Skeletal muscle cell (primary cell): ENCODE measurements around the gene HCFC1.

Experiments
- DNase-seq: peaks from one replicate; pipeline ENCODE4 v3.0.0-alpha.2; 2010; ENCODE audit warnings: low read depth
- H3K4me3 ChIP-seq: 2 replicates; pipeline ENCODE4 v1.5.1; 2011; ENCODE audit warnings: low read depth, mild to moderate bottlenecking, control low read depth, low read length, moderate library complexity

Gene HCFC1

GRCh38 chrX:153963546-153963945 lies 8.1 kb downstream of the HCFC1 start:
- no peak overlapping the region for H3K4me3 ChIP-seq
- no peak for DNase-seq

DNA sequence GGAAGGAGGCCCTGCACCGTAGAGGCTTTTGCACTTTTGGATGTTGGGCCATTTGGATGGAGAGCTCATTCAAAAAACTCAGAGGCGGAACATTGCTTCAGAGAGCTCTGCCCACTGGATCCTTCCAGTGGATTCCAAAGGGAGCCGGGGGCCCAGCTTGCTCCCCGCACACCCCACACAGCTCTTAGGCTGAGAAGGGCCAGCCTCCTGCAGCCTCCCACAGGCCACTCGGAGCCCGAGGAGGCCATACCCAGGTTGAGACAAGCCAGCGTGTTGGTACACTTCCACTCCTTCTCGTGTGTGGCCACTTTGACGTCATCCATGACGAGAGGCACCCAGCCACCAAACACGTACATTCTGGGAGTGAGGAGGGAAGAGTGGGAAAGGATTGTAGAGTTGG lies 10.3 kb downstream of the HCFC1 start:
- DNase-seq, result no peak
- no peak overlapping the region for H3K4me3 ChIP-seq

- DNase-seq, result no peak
- H3K4me3 ChIP-seq, result no peak overlapping the region
Measured at GRCh38 chrX:153960786-153961185, 10.8 kb downstream of the HCFC1 start.

DNA sequence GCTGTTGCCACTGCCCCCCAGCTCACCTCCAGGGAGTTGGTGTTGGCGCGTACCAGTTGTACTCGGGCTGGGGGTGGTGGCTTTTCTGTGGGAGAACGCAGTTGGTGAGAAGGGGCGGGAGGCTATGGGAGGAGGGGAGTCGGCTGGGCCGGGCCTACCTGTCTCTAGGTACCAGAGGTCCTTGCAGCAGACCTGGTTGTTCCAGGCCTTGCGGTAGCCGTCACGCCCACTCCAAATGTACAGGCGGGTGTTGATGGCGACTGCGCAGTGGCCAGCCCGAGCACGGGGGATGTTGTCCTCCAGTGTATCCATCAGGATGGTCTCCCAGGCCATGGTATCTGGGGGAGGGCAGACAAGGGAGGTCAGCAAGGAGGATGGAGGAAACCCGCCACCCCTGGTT lies 11.5 kb downstream of the HCFC1 start:
- H3K4me3 ChIP-seq, result no peak overlapping the region
- DNase-seq, result no peak

DNA sequence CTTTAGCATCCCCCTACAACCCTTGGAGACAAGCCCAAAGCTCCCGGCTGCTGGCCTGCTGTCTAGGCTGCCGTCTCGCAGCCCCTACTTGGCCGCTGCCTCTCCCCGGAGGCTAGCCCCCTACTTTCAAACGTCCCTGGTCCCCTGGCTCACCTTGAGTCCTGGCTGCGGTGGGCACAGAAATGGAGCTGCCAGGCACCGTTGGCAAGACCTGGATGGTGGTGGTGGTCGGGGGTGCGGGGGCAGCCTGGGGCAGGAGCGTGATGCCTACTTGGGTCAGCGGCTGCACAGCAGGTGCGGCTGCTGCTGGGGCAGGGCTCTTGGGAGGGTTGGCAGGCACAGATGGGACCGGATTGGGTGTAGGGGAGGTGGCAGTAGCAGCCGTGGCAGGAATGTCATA lies 12.0 kb downstream of the HCFC1 start:
- no peak overlapping the region for H3K4me3 ChIP-seq
- DNase-seq, result no peak

DNA sequence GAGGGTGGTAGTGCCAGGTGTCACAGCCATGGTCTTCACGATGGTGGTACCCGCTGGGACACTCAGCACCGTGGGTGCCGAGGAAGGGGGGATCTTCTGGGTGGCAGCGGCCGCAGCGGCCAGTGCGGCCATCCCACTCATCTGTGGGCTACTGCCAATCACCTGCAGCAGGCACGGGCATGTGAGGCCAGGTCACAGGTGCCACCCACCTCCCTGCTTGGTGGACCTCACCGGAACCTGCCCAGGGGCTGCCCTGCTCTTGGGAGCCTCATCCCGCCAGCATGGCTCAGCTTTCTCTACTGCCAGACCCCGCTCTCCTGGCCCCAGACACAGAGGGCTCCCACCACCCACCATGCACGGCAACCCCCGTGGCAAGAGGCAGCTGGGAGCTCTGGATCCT lies 13.0 kb downstream of the HCFC1 start:
- H3K4me3 ChIP-seq, result no peak overlapping the region
- no peak for DNase-seq

GRCh38 chrX:153957224-153957623 lies 14.4 kb downstream of the HCFC1 start:
- no peak overlapping the region for H3K4me3 ChIP-seq
- no peak for DNase-seq

DNA sequence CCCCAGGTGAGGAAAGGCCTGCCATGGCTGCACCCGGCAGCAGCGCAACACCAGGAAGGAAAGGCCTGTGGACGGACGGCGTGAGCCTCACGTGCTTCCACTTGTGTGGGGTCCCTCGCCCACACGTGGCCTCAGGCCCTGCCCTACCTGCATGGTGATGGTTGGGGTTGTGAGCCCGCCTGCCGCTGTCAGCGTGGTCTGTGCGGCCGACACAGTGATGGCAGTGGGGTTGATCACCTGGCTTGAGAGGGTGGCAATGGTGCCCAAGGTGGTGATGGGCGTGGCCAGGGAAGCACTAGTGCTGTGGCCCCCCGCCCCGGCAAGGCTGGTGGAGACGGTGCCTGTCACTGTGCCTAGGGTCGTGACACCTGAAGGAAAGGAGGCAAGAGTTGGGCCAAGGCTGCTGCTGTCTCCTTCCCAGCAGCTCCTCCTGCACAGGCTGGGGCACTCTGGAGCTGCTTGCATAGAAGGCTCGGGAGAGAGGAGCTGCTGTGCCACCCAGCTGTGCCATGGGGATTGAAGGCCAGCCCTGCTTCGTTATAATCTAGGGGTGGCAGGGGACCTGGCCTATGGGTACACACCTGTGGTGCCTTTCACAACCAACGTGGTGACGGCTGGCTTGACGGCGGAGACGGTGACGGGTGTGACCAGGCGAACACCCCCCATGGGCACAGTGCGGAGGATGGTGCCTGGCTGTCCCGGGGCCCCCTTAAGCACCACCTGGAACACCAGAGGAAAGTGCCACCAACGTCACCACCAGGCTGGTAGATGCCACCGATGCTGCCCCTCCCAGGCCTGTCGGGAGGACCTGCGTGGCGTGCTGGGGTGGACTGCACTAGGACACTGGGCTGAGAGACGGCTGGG lies 15.3 kb downstream of the HCFC1 start:
- DNase-seq, result no peak
- no peak overlapping the region for H3K4me3 ChIP-seq

DNA sequence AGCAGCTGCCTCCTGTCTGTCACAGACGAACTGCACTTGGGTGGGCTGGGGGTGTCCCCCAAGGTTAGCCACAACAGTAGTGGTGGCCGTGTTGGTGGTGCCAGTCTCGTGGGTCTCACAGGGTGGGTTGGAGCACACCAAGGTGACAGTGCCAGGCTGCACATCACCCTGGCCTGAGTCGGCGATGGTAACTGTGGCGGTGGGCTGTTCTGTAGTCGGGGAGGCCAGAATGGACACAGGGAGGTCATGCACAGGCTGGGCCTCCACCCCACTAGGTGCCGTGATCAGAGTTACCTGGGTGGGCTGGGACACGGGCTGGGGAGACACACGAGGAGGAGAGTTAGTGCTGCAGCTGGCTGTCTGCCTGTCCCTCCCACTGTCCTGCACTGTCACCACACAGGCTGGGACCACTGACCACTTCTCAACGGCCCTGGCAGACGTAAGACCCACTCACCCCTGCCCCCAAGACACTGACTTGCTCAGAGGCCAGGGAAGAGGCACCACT lies 16.3 kb downstream of the HCFC1 start:
- no peak for DNase-seq

GRCh38 chrX:153954558-153955227 lies 16.9 kb downstream of the HCFC1 start:
- H3K4me3 ChIP-seq, result no peak overlapping the region
- DNase-seq, result no peak

More for the DNA sequence above, 16.3 kb downstream of the HCFC1 start:
- no peak overlapping the region for H3K4me3 ChIP-seq

DNA sequence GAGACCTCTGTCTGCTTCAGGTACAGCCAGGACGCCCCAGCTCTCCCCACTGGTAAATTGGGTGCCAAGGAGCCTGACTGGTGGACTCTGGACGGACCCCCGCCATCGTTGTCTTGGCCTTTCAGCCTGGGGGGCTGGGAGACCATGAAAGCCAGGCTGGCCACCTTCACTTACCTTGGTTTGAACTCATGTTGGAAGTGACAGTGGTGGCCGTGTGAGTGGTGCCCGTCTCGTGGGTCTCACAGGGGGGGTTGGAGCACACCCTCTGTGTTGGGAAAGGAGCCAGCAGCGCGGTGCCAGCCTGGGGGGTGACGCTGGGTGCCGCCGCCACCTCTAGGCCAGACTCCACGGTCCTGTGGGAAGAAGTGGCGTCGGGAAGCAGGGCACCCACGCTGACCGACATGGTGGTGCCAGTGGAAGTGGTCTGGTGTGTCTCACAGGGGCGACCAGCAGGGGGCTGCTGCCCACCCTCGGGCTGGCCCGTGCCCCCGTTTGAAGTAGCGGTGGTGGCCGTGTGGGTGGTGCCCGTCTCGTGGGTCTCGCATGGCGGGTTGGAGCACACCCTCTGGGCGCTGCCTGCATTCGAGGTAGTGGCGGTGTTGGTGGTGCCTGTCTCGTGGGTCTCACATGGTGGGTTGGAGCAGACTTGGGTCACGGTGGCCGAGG lies 17.6 kb downstream of the HCFC1 start:
- DNase-seq, result no peak
- no peak overlapping the region for H3K4me3 ChIP-seq

GRCh38 chrX:153953342-153953830 lies 18.2 kb downstream of the HCFC1 start:
- DNase-seq, result no peak

GRCh38 chrX:153952373-153953026 lies 19.1 kb downstream of the HCFC1 start:
- no peak for DNase-seq
- no peak overlapping the region for H3K4me3 ChIP-seq

More at GRCh38 chrX:153953342-153953830, 18.2 kb downstream of the HCFC1 start:
- no peak overlapping the region for H3K4me3 ChIP-seq

- H3K4me3 ChIP-seq, result no peak overlapping the region
- no peak for DNase-seq
Measured at GRCh38 chrX:153951683-153952372, 19.8 kb downstream of the HCFC1 start.

DNA sequence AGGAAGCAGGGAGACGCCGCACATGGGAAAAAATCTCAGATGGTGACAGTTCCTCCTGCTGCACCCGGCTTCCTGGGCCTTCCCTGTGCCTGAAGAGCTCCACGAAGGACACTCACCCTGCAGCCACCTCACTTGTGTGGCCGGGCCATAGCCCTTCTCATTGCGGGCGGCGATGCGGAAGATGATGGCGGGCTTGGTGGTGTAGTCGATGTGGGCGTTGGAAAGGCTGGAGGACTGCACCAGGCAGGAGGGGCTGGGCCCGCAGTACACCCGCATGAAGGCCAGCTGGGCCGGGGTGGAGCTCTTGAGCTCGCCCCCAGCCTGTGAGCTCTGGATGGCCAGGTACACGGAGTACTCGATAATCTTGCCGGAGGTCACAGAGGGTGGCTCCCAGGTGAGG lies 21.5 kb downstream of the HCFC1 start:
- no peak for DNase-seq

DNA sequence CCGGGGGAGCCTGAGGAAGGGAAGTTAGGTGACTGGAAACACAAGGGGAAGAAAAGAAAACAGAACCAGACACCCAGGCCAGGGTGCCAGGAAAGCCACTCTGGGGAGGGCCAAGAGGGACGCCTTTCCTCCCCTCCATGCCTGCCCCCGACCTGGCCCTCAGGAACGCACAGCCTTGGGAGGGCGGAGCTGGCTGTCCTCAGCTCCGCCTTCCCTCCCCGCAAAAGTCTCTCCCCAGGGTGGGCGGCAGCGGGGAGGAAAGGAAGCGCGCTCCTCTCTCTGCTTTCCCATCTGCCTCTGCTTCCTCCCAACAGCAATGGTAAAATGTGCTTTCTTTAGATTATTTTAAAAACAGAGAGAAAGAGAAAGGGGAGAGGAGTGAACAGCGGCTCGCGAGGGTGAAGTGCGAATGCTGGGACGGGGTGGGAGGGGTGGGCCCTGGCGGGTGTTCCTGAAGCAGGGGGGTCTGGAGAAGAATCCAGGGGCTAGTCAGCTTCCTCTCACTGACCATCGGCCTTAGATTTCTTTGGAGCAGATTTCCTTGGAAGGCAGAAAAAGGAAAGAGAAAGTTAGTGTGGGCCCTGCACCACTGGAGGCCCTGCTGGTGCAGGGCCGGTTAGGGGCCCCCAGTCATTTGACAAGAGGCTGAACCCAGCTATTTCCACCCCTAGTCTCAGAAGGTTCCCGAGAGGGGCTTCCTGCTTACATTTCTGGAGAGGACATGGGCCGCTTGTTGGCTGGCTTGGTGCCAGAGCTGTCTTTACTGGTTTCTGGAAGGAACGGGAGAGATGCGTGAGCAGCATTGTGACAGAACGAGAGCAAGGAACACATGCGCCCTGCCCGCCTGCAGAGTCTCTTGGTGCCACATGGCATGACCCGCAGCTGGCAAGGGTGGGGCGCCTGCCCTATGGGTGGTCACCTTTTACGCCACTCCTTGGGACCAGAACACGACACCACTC lies 22.5 kb downstream of the HCFC1 start:
- DNase-seq, result no peak
- H3K4me3 ChIP-seq, result no peak overlapping the region

More for the DNA sequence above, 21.5 kb downstream of the HCFC1 start:
- H3K4me3 ChIP-seq, result no peak overlapping the region

GRCh38 chrX:153948002-153948466 lies 23.6 kb downstream of the HCFC1 start:
- no peak for DNase-seq
- no peak overlapping the region for H3K4me3 ChIP-seq
